Heart right ventricle (tissue), 16 donors: ENCODE measurements around the gene HCLS1. TPM values are rescaled to one million over a fixed set of nuclear protein-coding genes. Genes with fewer than 3 reads are reported as not detected.
"Not testable (repeated sequence)": the region's sequence is repeated elsewhere in the genome, so short reads cannot be mapped to it uniquely, and the experiment has no call there.

Experiments
- ATAC-seq, 8 donors: fragments of 200-7000 bp; cut with Tn5 transposase; one replicate each; pipeline ENCODE4 v1.9.1; 2020; ENCODE audit warnings: mild to moderate bottlenecking in 8 of 8, moderate library complexity in 8 of 8, moderate number of reproducible peaks in 1 of 8
- DNase-seq, 2 donors: peaks; one replicate each; pipeline ENCODE4 v3.0.0-alpha.2; 2020
- H3K27ac ChIP-seq, 10 donors: fragments of 200-600 bp; sonication (generic) in 2 of 10; one replicate each; pipeline versions ENCODE4 v1.5.0 to v1.8.0; 2020 to 2022; ENCODE audit warnings: mild to moderate bottlenecking in 3 of 10
- H3K27me3 ChIP-seq, 7 donors: fragments of 200-600 bp; one replicate each; pipeline ENCODE4 v1.8.0; 2021 to 2022; ENCODE audit warnings: mild to moderate bottlenecking in 2 of 7
- H3K36me3 ChIP-seq, 9 donors: fragments of 200-600 bp; sonication (generic) in 1 of 9; one replicate each; pipeline versions ENCODE4 v1.5.0 to v1.8.0; 2020 to 2022; ENCODE audit warnings: mild to moderate bottlenecking in 2 of 9
- H3K4me1 ChIP-seq, 9 donors: fragments of 200-600 bp; sonication (generic) in 1 of 9; one replicate each; pipeline versions ENCODE4 v1.5.0 to v1.8.0; 2020 to 2022; ENCODE audit warnings: mild to moderate bottlenecking in 4 of 9
- H3K4me3 ChIP-seq, 10 donors: fragments of 200-600 bp; sonication (generic) in 2 of 10; one replicate each; pipeline versions ENCODE4 v1.5.0 to v1.8.0; 2020 to 2022; ENCODE audit warnings: mild to moderate bottlenecking in 7 of 10, moderate library complexity in 2 of 10
- H3K9me3 ChIP-seq, 11 donors: fragments of 200-600 bp in 10 of 11; sonication (generic) in 2 of 11; one replicate each; pipeline versions ENCODE4 v1.5.0 to v1.8.0; 2013 to 2022; ENCODE audit warnings: mild to moderate bottlenecking in 2 of 11, control low read depth in 1 of 11, moderate library complexity in 1 of 11
- WGBS, 2 donors: extraction: QIAGEN DNeasy Blood & Tissue Kit; methylation state at CpG; one replicate each; pipeline ENCODE4 v1.1.7; 2013; ENCODE audit warnings: inconsistent platforms in 1 of 2; 5-methylcytosine and 5-hydroxymethylcytosine counted together
- intact Hi-C, 10 donors: fragments of 100-400 bp; cut with DNase I; formaldehyde crosslinking; loops; one replicate each; pipeline versions ENCODE4 v1.11.1 to v1.14.2; 2022
- polyA plus RNA-seq, 2 donors: library from polyadenylated mRNA; stranded (reverse); fragments of 200-250 nt; gene quantifications; one replicate each; pipeline ENCODE4 v1.2.3, GENCODE V29; 2013
- total RNA-seq, 10 donors: library from RNA; stranded (reverse); fragmentation: NEBNext Ultra II Directional in 3 of 10; extraction: Animal tissue kit (Norgen Biotek cat#: 25700) in 3 of 10; gene quantifications; one replicate each; pipeline versions ENCODE4 v1.2.1 to v1.2.4, GENCODE V29; 2021 to 2023
- TF ChIP-seq, protein P1 (sequence below), 9 donors: fragments of 200-600 bp; sonication (generic) in 2 of 9; IDR thresholded peaks; one replicate each; pipeline versions ENCODE4 v1.5.0 to v1.8.0; 2021 to 2022; ENCODE audit warnings: antibody characterized with exemption in 9 of 9, mild to moderate bottlenecking in 5 of 9, moderate library complexity in 1 of 9
- donor health status: Arrhythmogenic right ventricular cardiomyopathy.
- donor health status: ischemic (EF 13 %, LVEDD 7.1; RV severe dilation, severe dysfunction).
- donor health status: healthy with polysubstance abuse.
- donor health status: DM: no; HTN: yes; CAD: no.
- donor health status: DM: no; HTN: no; CAD: no.
- donor health status: ischemic (EF 25% LVEDD 6.9; RV normal size, moderate dysfunction).
- donor health status: ischemic (EF 25% LVEDD 5.7; RV mildly dilated, moderate dysfunction).
- donor health status: healthy.
- donor health status: DM: yes; HTN: yes; CAD: no.
- donor health status: Ischemic cardiomyopathy.
- donor health status: ischemic (EF 35%, LVEDD 5.7; RV mildly dilated, moderate dysfunction).
- donor health status: nonischemic (EF 11% LVEDD 7.7; RV severe dilation, severe dysfunction).
- donor health status: DM: yes; HTN: yes; CAD: no.
- donor health status: PGD.
- donor health status: ischemic (EF 29% LVEDD 5.4; RV normal size, mild dysfunction).
- donor health status: nonischemic (EF 23%, LVEDD 6.1; RV moderate dilation, normal function).

HCLS1 gene
- total and polyA plus RNA-seq, 12 donors, result 5.0 to 40.7 (median 10.4) TPM

DNA sequence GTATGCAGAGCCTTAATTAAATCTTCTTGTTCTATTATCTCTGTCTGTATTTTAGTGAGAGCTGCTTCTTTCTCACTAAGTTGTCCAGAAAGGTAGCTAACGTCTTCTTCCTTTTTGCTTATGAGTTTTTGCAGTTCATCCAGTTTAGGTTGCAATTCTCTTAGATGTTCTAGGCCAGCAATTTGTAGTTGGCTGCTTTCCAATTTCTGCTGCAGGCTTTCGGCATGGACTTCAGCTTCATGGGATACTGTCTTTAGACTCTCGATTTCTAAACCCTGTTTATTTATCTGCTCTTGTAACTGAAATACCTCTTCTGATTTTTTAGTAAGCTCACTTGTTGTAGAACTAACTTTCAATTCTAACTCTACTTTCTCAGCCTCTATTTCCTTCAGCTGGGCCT lies 35.5 kb upstream of the HCLS1 start:
- ATAC-seq (no peak), DNase-seq (peak in 1 of 2 donors; percentile 23)
- Histone ChIP-seq H3K4me1 (peaks cover 0 to 48% (median 34%) of the 10 kb centered on the region in 9 donors), H3K27ac (no peak overlapping the region), H3K4me3 (no peak overlapping the region), H3K27me3 (no peaks in the 10 kb centered on the region), H3K36me3 (peaks cover 0 to 92% (median 15%) of the 10 kb centered on the region in 9 donors), H3K9me3 (no peaks in the 10 kb centered on the region)
- intact Hi-C loops, result no loop called here
- 41% methylated on average over 3 of the region's 3 CpGs for WGBS, 2 donors
- TF ChIP-seq, protein P1, sequence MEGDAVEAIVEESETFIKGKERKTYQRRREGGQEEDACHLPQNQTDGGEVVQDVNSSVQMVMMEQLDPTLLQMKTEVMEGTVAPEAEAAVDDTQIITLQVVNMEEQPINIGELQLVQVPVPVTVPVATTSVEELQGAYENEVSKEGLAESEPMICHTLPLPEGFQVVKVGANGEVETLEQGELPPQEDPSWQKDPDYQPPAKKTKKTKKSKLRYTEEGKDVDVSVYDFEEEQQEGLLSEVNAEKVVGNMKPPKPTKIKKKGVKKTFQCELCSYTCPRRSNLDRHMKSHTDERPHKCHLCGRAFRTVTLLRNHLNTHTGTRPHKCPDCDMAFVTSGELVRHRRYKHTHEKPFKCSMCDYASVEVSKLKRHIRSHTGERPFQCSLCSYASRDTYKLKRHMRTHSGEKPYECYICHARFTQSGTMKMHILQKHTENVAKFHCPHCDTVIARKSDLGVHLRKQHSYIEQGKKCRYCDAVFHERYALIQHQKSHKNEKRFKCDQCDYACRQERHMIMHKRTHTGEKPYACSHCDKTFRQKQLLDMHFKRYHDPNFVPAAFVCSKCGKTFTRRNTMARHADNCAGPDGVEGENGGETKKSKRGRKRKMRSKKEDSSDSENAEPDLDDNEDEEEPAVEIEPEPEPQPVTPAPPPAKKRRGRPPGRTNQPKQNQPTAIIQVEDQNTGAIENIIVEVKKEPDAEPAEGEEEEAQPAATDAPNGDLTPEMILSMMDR (IDR thresholded peaks at IDR 0.05), result no peak

DNA sequence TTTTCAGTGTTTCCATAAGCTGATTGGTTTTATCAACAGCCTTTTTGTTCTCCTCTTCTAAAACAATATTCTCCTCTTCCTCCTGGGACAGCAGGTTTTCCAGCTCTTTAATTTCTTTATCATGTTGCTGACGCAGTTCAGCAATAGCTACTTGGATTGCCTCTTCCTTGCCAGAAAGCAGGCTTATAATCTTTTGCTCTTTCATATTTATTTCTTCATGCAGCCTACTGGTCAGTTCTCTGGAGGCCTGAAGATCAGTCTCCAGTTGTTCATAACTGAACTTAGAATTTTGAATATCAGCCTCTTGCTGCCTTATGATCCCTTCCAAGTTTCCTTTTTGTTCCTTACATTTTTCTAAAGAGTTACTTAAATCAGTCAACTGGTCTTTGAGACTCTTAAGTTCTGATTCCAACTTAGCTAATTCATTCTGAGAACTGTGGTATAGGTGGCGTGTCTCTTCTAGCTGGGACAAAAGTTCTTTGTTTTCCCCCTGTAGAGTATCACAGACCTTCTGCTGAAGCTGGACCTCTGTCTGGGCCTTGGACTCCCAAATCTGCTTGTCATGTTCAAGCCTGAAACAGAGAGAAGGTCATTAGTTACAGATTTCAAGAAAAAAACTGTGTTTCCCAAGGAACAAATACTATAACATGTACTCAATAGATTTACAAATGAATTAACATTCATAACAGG lies 31.5 kb upstream of the HCLS1 start:
- intact Hi-C loops, result no loop called here
- Histone ChIP-seq H3K27ac (peak overlapping the region in 6 of 10 donors; percentile 7 to 49 (median 38)), H3K36me3 (peaks cover 0 to 80% (median 21%) of the 10 kb centered on the region in 9 donors), H3K4me1 (peaks cover 0 to 16% (median 12%) of the 10 kb centered on the region in 9 donors), H3K4me3 (no peak overlapping the region), H3K27me3 (no peaks in the 10 kb centered on the region), H3K9me3 (no peaks in the 10 kb centered on the region)
- DNase-seq, result no peak
- ATAC-seq, result peak; percentile 52 to 86 (median 69)
- TF ChIP-seq, protein P1 (IDR thresholded peaks at IDR 0.05), result no peak
- 76 to 77% methylated on average over 2 of the region's 2 CpGs for WGBS, 2 donors

DNA sequence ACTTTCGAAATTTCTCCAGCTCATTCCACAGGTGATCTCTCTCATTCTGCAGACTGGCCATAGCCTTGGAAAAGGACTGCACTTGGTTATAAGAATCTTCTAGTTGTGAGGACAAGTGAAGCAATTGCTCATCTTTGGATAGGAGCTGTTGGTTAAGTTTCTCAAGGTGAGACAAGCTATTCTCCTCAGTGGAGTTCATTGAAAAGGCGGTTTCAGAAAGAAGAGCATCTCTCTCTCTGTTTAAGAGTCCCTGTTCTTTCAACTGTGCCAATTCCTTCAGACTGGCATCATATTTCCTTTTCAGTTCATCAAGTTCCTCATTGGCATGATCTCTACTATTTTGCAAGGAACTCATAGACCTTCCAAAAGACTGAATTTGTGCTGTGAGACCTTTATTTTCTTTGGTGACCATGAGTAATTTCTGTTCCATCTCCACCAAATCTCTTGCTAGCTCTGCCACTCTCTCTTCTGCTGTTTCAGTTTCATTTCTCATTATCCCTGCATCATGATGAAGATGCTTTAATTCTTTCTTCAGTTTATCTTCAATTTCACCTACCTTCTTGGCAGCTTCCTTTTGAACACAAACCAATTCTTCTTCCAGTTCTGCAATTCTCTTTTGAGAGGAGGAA lies 30.2 kb upstream of the HCLS1 start:
- Histone ChIP-seq H3K4me1 (peaks cover 0 to 5% (median 3%) of the 10 kb centered on the region in 9 donors), H3K27me3 (no peaks in the 10 kb centered on the region), H3K9me3 (peaks cover 0 to 3% (median 0%) of the 10 kb centered on the region in 11 donors), H3K4me3 (no peak overlapping the region), H3K36me3 (peaks cover 0 to 85% (median 21%) of the 10 kb centered on the region in 9 donors), H3K27ac (peak overlapping the region in 4 of 10 donors; percentile 1 to 49 (median 40))
- ATAC-seq, result peak in 1 of 8 donors; percentile 29
- intact Hi-C loops, result no loop called here
- TF ChIP-seq, protein P1 (IDR thresholded peaks at IDR 0.05), result no peak
- 95 to 96% methylated on average over 2 of the region's 2 CpGs for WGBS, 2 donors
- no peak for DNase-seq

DNA sequence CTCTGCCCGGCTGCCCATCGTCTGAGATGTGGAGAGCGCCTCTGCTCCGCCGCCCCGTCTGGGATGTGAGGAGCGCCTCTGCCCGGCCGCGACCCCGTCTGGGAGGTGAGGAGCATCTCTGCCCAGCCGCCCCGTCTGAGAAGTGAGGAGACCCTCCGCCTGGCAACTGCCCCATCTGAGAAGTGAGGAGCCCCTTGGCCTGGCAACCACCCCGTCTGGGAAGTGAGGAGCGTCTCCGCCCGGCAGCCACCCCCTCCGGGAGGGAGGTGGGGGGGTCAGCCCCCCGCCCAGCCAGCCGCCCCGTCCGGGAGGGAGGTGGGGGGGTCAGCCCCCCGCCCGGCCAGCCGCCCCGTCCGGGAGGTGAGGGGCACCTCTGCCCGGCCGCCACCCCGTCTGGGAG lies 28.0 kb upstream of the HCLS1 start:
- 90 to 95% methylated on average over 20 to 31 of the region's 31 CpGs for WGBS, 2 donors
- Histone ChIP-seq H3K36me3 (peaks cover 0 to 79% (median 21%) of the 10 kb centered on the region in 9 donors), H3K9me3 (peaks cover 0 to 22% (median 12%) of the 10 kb centered on the region in 11 donors)
- H3K4me3 ChIP-seq, DNase-seq, intact Hi-C loops, H3K27me3 ChIP-seq, ATAC-seq, H3K27ac ChIP-seq, H3K4me1 ChIP-seq: not testable (repeated sequence)
